Left colon (tissue), 2 donors: ENCODE results near the gene VN1R5. TPM values are rescaled to one million over a fixed set of nuclear protein-coding genes. Genes with fewer than 3 reads are reported as not detected.
A peak's percentile ranks its signal among the peaks of the same experiment; 100 is the strongest.

ENCODE experiments used
- ATAC-seq: fragments of 200-7000 bp; cut with Tn5 transposase; one replicate; pipeline ENCODE4 v1.9.1; 2020; ENCODE audit warnings: mild to moderate bottlenecking, moderate library complexity
- DNase-seq, 2 donors: peaks; one replicate each; pipeline ENCODE4 v3.0.0-alpha.2; 2020
- intact Hi-C, 2 donors: fragments of 100-400 bp; cut with DNase I in 1 of 2; cut with micrococcal nuclease in 1 of 2; formaldehyde crosslinking; loops; one replicate each; pipeline versions ENCODE4 v1.11.2 to v1.14.0; 2022; cut with DNase I, micrococcal nuclease
- total RNA-seq, 2 donors: library from RNA; stranded (reverse); fragmentation: NEBNext Ultra II Directional; extraction: Animal tissue kit (Norgen Biotek cat#: 25700); gene quantifications; one replicate each; pipeline ENCODE4 v1.2.1, GENCODE V29; 2021
- donor health status: DM: no; HTN: no; CAD: no.
- donor health status: DM: yes; HTN: yes; CAD: no.

The VN1R5 gene
- total RNA-seq, 2 donors from 2014 or later, result not detected

- ATAC-seq, result peak; percentile 70
- intact Hi-C loops, result no loop called here
- DNase-seq, result no peak
Observed at GRCh38 chr1:247297263-247298123, 41.6 kb downstream of the VN1R5 start.

GRCh38 chr1:247298124-247298481 is 42.2 kb downstream of the VN1R5 start:
- DNase-seq (no peak), ATAC-seq (peak; percentile 72)
- intact Hi-C loops, result no loop called here

GRCh38 chr1:247298701-247299100 is 42.8 kb downstream of the VN1R5 start:
- DNase-seq, result peak in 1 of 2 donors; percentile 28
- intact Hi-C loops, result no loop called here
- peak; percentile 31 for ATAC-seq

GRCh38 chr1:247299723-247300381 is 44.0 kb downstream of the VN1R5 start:
- intact Hi-C loops, result no loop called here
- no peak for ATAC-seq

GRCh38 chr1:247300491-247301175 is 44.8 kb downstream of the VN1R5 start:
- intact Hi-C loops, result no loop called here
- ATAC-seq (no peak), DNase-seq (no peak)

More at GRCh38 chr1:247299723-247300381, 44.0 kb downstream of the VN1R5 start:
- DNase-seq, result no peak

- ATAC-seq, result no peak
- DNase-seq, result no peak
- intact Hi-C loops, result no loop called here
Observed at GRCh38 chr1:247301176-247301540, 45.3 kb downstream of the VN1R5 start.

GRCh38 chr1:247303216-247303615 is 47.3 kb downstream of the VN1R5 start:
- DNase-seq (no peak), ATAC-seq (peak; percentile 91)
- intact Hi-C loops, result no loop called here

- DNase-seq, result no peak
- intact Hi-C loops, result no loop called here
- peak; percentile 73 for ATAC-seq
Observed at GRCh38 chr1:247304031-247304430, 48.2 kb downstream of the VN1R5 start.

Other genes with a start within 250 kb of the VN1R5 start
- 1 to 10 TPM; 1.1 to 1.7 TPM for gene ZNF695, start 248.0 kb upstream of the VN1R5 start, total RNA-seq
- 1 to 10 TPM; 2.0 to 2.3 TPM for gene ZNF670, start 177.3 kb upstream of the VN1R5 start, total RNA-seq
- gene ZNF669, start 151.7 kb upstream of the VN1R5 start, total RNA-seq, result 1 to 10 TPM; 4.9 to 5.9 TPM
- 10 to 100 TPM; 36.9 to 62.3 TPM for gene ZNF124, start 84.1 kb upstream of the VN1R5 start, total RNA-seq
- 10 to 100 TPM; 11.4 to 14.1 TPM for gene ZNF496, start 75.8 kb downstream of the VN1R5 start, total RNA-seq
- gene NLRP3, start 160.1 kb downstream of the VN1R5 start, total RNA-seq, result 1 to 10 TPM in 1 of 2 donors, under 1 TPM in 1; 0.61 to 2.7 TPM
- not detected for gene OR2B11, start 202.0 kb downstream of the VN1R5 start, total RNA-seq